ENCODE measurements around the gene PIF1. TPM values are rescaled to one million over a fixed set of nuclear protein-coding genes. Genes with fewer than 3 reads are reported as not detected.
"Not testable (repeated sequence)": the region's sequence is repeated elsewhere in the genome, so short reads cannot be mapped to it uniquely, and the experiment has no call there.

PIF1 gene
- total RNA-seq, 1 donor from 2014 or later, result 2.3 TPM

- peaks cover 3% of the 10 kb centered on the region for H3K27me3 ChIP-seq (ENCODE audit: control insufficient read depth, insufficient read depth, low read length)
- no peak for DNase-seq (ENCODE audit: low read depth)
- no peaks in the 10 kb centered on the region for H3K36me3 ChIP-seq (ENCODE audit: control insufficient read depth, insufficient read depth, low read length)
- no peak for TF ChIP-seq CTCF (IDR thresholded peaks at IDR 0.05; ENCODE audit: insufficient read depth, low read length, poor library complexity, severe bottlenecking)
- no peak overlapping the region for H3K4me3 ChIP-seq (ENCODE audit: low read depth, low read length)
Measured at GRCh38 chr15:64806509-64806908, 18.9 kb downstream of the PIF1 start.

GRCh38 chr15:64804619-64805018 is 20.8 kb downstream of the PIF1 start:
- H3K36me3 ChIP-seq (ENCODE audit: control insufficient read depth, insufficient read depth, low read length), result no peaks in the 10 kb centered on the region
- no peak overlapping the region for H3K4me3 ChIP-seq (ENCODE audit: low read depth, low read length)
- H3K27me3 ChIP-seq (ENCODE audit: control insufficient read depth, insufficient read depth, low read length), result peaks cover under 1% of the 10 kb centered on the region
- DNase-seq (ENCODE audit: low read depth), result no peak
- no peak for TF ChIP-seq CTCF (IDR thresholded peaks at IDR 0.05; ENCODE audit: insufficient read depth, low read length, poor library complexity, severe bottlenecking)

- Histone ChIP-seq H3K36me3 (ENCODE audit: control insufficient read depth, insufficient read depth, low read length) (no peaks in the 10 kb centered on the region), H3K4me3 (ENCODE audit: low read depth, low read length) (no peak overlapping the region), H3K27me3 (ENCODE audit: control insufficient read depth, insufficient read depth, low read length) (no peaks in the 10 kb centered on the region)
- no peak for DNase-seq (ENCODE audit: low read depth)
- no peak for TF ChIP-seq CTCF (IDR thresholded peaks at IDR 0.05; ENCODE audit: insufficient read depth, low read length, poor library complexity, severe bottlenecking)
Measured at GRCh38 chr15:64803526-64803925, 21.9 kb downstream of the PIF1 start.

- Histone ChIP-seq H3K27me3 (ENCODE audit: control insufficient read depth, insufficient read depth, low read length) (no peaks in the 10 kb centered on the region), H3K4me3 (ENCODE audit: low read depth, low read length) (no peak overlapping the region), H3K36me3 (ENCODE audit: control insufficient read depth, insufficient read depth, low read length) (no peaks in the 10 kb centered on the region)
- no peak for DNase-seq (ENCODE audit: low read depth)
- no peak for TF ChIP-seq CTCF (IDR thresholded peaks at IDR 0.05; ENCODE audit: insufficient read depth, low read length, poor library complexity, severe bottlenecking)
Measured at GRCh38 chr15:64800476-64800875, 25.0 kb downstream of the PIF1 start.

GRCh38 chr15:64798905-64799304 is 26.5 kb downstream of the PIF1 start:
- H3K27me3 ChIP-seq (ENCODE audit: control insufficient read depth, insufficient read depth, low read length); H3K4me3 ChIP-seq (ENCODE audit: low read depth, low read length); H3K36me3 ChIP-seq (ENCODE audit: control insufficient read depth, insufficient read depth, low read length); DNase-seq (ENCODE audit: low read depth): not testable (repeated sequence)

- not testable (repeated sequence) for H3K36me3 ChIP-seq (ENCODE audit: control insufficient read depth, insufficient read depth, low read length); H3K27me3 ChIP-seq (ENCODE audit: control insufficient read depth, insufficient read depth, low read length); DNase-seq (ENCODE audit: low read depth); H3K4me3 ChIP-seq (ENCODE audit: low read depth, low read length)
Measured at GRCh38 chr15:64795921-64796320, 29.5 kb downstream of the PIF1 start.

GRCh38 chr15:64795299-64795698 is 30.1 kb downstream of the PIF1 start:
- not testable (repeated sequence) for H3K36me3 ChIP-seq (ENCODE audit: control insufficient read depth, insufficient read depth, low read length); H3K27me3 ChIP-seq (ENCODE audit: control insufficient read depth, insufficient read depth, low read length); DNase-seq (ENCODE audit: low read depth); H3K4me3 ChIP-seq (ENCODE audit: low read depth, low read length)

All from kidney epithelial cell (primary cell).